ENCODE measurements around the gene DNAH12. TPM values are rescaled to one million over a fixed set of nuclear protein-coding genes. Genes with fewer than 3 reads are reported as not detected.
A peak's percentile ranks its signal among the peaks of the same experiment; 100 is the strongest.

Gene DNAH12
- polyA plus RNA-seq, 2 of the 4 experiments (the other 2 are of a cell fraction): 0.05 to 0.09 TPM

DNA sequence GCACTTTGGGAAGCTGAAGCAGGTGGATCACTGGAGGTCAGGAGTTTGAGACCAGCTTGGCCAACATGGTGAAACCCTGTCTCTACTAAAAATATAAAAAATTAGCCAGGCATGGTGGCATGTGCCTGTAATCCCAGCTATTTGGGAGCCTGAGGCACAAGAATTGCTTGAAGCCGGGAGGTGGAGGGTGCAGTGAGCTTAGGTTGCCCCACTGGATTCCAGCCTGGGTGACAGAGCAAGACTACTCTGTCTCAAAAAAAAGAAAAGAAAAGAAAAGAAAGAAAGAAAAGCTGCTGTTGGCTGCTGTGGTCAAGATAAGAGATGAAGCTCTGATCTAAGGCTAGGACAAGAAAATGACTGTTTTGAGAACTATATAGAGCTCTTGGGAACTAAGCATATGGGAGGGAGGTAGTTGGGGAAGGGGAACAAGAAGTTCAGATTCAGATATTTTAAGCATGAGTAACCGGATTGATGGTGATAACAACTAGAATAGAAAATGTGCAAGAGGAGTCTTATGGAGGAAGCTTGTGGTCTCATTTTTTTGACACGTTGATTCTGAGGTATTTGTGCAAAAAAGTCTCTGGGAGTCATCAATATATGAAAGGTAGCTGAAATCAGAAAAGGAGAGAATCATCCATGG lies 25.7 kb downstream of the DNAH12 start:
- WGBS (ENCODE audit: missing lambda C conversion rate): 21% methylated on average over 3 of the region's 3 CpGs
- H3K9me3 ChIP-seq: no peaks in the 10 kb centered on the region
- CTCF ChIA-PET: interaction anchor here (1.0 to 1.6 kb wide), 2 partner anchors 8 to 121 kb away, joined by 4 to 5 read pairs; no protein-coding TSS in a partner anchor
- no peak overlapping the region for H3K4me3 ChIP-seq
- H3K4me1 ChIP-seq: 0 out of 3 replicates have a peak, but pooled peaks cover 3% of the 10 kb centered on the region
- DNase-seq (ENCODE audit: low read depth in 1 of 2, low spot score in 1 of 2) (no peak), ATAC-seq (no peak), FAIRE-seq (no peak)
- POLR2A ChIA-PET: no interaction called here
- TF ChIP-seq, protein P1, sequence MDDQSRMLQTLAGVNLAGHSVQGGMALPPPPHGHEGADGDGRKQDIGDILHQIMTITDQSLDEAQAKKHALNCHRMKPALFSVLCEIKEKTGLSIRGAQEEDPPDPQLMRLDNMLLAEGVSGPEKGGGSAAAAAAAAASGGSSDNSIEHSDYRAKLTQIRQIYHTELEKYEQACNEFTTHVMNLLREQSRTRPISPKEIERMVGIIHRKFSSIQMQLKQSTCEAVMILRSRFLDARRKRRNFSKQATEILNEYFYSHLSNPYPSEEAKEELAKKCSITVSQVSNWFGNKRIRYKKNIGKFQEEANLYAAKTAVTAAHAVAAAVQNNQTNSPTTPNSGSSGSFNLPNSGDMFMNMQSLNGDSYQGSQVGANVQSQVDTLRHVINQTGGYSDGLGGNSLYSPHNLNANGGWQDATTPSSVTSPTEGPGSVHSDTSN (IDR thresholded peaks at IDR 0.05): no peak
- TF ChIP-seq, protein P2, sequence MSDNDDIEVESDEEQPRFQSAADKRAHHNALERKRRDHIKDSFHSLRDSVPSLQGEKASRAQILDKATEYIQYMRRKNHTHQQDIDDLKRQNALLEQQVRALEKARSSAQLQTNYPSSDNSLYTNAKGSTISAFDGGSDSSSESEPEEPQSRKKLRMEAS (IDR thresholded peaks at IDR 0.05): no peak
- TF ChIP-seq RCOR1 (IDR thresholded peaks at IDR 0.05; ENCODE audit: low read depth, low read length) (no peak), TFCP2L1 (CRISPR knock-in tag; IDR thresholded peaks at IDR 0.05) (no peak), RAD21 (conservative IDR thresholded peaks at IDR 0.05 in 1 of 2, IDR thresholded peaks at IDR 0.05 in 1 of 2) (no peak)
- TF ChIP-seq, protein P3, sequence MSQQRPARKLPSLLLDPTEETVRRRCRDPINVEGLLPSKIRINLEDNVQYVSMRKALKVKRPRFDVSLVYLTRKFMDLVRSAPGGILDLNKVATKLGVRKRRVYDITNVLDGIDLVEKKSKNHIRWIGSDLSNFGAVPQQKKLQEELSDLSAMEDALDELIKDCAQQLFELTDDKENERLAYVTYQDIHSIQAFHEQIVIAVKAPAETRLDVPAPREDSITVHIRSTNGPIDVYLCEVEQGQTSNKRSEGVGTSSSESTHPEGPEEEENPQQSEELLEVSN (IDR thresholded peaks at IDR 0.05; ENCODE audit: borderline replicate concordance, low read depth): no peak
- H3K4me2 ChIP-seq: 0 out of 3 replicates have a peak overlapping the region, but pooled peaks have one; percentile 25
- no peak overlapping the region for H3K27ac ChIP-seq

DNA sequence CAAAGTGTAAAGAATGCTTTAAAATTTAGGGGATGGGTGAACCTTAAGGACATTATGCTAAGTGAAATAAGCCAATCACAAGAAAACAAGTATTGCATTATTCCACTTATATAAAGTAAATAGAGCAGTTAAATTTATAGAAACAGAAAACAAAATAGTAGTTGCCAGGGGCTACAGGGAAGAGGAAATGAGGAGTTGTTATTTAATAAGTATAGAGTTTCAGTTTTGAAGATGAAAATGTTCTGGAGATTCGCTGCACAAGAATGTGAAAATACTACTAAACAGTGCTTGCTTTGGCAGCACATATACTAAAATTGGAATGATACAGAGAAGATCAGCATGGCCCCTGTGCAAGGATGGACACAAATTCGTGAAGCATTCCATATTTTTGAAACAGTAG lies 32.0 kb downstream of the DNAH12 start:
- H3K4me3 ChIP-seq: no peak overlapping the region
- ATAC-seq (no peak), DNase-seq (ENCODE audit: low read depth in 1 of 2, low spot score in 1 of 2) (no peak), FAIRE-seq (no peak)
- ChIA-PET POLR2A (no interaction called here), CTCF (no interaction called here)
- H3K27ac ChIP-seq: no peak overlapping the region
- H3K4me2 ChIP-seq: no peak overlapping the region
- 21% methylated on average over 2 of the region's 2 CpGs for WGBS (ENCODE audit: missing lambda C conversion rate)
- TF ChIP-seq HOXB5 (CRISPR knock-in tag; IDR thresholded peaks at IDR 0.05) (no peak), JUN (IDR thresholded peaks at IDR 0.05) (no peak), KDM1A (IDR thresholded peaks at IDR 0.05; ENCODE audit: low read depth) (no peak), NR3C1 (IDR thresholded peaks at IDR 0.05) (no peak), RNF2 (IDR thresholded peaks at IDR 0.05; ENCODE audit: borderline replicate concordance, low read depth) (no peak), MYC (IDR thresholded peaks at IDR 0.05; ENCODE audit: borderline replicate concordance, low read length) (no peak), KDM5A (IDR thresholded peaks at IDR 0.05) (no peak), MAFK (IDR thresholded peaks at IDR 0.05; ENCODE audit: partially characterized antibody) (no peak), FOSL2 (IDR thresholded peaks at IDR 0.05) (no peak), FOSL2 (CRISPR knock-in tag; IDR thresholded peaks at IDR 0.05) (no peak), ZC3H11A (IDR thresholded peaks at IDR 0.05) (no peak), CHD4 (IDR thresholded peaks at IDR 0.05; ENCODE audit: borderline replicate concordance) (no peak), JUNB (IDR thresholded peaks at IDR 0.05) (no peak), FOXS1 (CRISPR knock-in tag; IDR thresholded peaks at IDR 0.05) (no peak), SREBF2 (IDR thresholded peaks at IDR 0.05) (no peak)
- TF ChIP-seq, protein P4, sequence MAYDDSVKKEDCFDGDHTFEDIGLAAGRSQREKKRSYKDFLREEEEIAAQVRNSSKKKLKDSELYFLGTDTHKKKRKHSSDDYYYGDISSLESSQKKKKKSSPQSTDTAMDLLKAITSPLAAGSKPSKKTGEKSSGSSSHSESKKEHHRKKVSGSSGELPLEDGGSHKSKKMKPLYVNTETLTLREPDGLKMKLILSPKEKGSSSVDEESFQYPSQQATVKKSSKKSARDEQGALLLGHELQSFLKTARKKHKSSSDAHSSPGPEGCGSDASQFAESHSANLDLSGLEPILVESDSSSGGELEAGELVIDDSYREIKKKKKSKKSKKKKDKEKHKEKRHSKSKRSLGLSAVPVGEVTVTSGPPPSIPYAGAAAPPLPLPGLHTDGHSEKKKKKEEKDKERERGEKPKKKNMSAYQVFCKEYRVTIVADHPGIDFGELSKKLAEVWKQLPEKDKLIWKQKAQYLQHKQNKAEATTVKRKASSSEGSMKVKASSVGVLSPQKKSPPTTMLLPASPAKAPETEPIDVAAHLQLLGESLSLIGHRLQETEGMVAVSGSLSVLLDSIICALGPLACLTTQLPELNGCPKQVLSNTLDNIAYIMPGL (CRISPR knock-in tag; IDR thresholded peaks at IDR 0.05; ENCODE audit: borderline replicate concordance): no peak
- TF ChIP-seq, protein P5, sequence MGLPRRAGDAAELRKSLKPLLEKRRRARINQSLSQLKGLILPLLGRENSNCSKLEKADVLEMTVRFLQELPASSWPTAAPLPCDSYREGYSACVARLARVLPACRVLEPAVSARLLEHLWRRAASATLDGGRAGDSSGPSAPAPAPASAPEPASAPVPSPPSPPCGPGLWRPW (IDR thresholded peaks at IDR 0.05): no peak
- TF ChIP-seq, protein P6, sequence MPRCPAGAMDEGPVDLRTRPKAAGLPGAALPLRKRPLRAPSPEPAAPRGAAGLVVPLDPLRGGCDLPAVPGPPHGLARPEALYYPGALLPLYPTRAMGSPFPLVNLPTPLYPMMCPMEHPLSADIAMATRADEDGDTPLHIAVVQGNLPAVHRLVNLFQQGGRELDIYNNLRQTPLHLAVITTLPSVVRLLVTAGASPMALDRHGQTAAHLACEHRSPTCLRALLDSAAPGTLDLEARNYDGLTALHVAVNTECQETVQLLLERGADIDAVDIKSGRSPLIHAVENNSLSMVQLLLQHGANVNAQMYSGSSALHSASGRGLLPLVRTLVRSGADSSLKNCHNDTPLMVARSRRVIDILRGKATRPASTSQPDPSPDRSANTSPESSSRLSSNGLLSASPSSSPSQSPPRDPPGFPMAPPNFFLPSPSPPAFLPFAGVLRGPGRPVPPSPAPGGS (IDR thresholded peaks at IDR 0.05): no peak
- TF ChIP-seq, protein P7, sequence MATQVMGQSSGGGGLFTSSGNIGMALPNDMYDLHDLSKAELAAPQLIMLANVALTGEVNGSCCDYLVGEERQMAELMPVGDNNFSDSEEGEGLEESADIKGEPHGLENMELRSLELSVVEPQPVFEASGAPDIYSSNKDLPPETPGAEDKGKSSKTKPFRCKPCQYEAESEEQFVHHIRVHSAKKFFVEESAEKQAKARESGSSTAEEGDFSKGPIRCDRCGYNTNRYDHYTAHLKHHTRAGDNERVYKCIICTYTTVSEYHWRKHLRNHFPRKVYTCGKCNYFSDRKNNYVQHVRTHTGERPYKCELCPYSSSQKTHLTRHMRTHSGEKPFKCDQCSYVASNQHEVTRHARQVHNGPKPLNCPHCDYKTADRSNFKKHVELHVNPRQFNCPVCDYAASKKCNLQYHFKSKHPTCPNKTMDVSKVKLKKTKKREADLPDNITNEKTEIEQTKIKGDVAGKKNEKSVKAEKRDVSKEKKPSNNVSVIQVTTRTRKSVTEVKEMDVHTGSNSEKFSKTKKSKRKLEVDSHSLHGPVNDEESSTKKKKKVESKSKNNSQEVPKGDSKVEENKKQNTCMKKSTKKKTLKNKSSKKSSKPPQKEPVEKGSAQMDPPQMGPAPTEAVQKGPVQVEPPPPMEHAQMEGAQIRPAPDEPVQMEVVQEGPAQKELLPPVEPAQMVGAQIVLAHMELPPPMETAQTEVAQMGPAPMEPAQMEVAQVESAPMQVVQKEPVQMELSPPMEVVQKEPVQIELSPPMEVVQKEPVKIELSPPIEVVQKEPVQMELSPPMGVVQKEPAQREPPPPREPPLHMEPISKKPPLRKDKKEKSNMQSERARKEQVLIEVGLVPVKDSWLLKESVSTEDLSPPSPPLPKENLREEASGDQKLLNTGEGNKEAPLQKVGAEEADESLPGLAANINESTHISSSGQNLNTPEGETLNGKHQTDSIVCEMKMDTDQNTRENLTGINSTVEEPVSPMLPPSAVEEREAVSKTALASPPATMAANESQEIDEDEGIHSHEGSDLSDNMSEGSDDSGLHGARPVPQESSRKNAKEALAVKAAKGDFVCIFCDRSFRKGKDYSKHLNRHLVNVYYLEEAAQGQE (IDR thresholded peaks at IDR 0.05): no peak
- no peaks in the 10 kb centered on the region for H3K9me3 ChIP-seq
- H3K4me1 ChIP-seq: no peaks in the 10 kb centered on the region

Data from A549 (cell line).